ENCODE results near the gene GRID1.

GRID1 gene

DNA sequence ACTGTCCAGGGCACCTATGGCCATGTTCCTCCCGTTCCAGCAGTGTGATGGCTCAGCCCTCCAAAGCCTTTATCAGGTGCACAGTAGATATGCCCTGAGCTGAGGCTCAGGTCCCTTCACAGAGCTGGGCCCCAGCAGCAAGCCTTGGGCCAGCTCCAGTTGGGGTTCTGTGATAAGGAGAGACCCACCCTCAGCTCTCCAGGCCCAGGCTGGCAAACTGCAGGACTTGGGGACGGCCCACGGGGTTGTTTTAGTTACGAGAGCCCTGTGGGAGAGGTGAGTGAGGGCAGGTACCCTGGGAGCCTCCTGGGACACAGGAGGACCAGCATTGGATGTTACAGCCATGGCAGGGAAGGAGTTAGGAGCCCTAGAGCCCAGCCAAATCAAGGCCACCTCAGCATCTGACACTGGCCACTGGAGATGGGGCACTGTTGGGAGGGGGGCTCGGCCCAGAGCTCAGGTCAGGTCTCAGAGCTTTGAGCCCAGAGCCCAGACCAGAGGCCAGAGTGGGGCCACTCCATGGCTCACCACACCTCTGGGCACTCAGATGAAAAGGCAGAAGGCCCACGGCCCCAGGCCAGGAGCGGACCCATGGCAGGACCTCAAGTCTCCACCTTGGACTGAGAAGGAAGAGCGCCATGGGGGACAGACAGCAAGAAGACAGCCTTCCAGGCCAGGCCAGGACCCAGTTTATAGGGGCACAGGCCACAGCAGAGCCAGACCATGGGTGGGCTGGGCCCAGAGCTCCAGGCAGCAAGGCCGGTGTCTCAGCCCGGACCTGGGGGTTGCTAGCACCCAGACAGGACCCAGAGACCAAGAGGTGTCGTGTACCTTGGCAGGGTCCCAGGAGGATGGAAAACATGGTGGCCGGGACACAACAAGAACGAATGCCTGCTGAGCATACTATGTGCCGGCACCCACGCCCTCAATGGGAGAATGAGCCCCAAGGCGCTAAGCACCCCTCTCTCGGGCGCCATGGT lies 12.8 kb downstream of the GRID1 start:
- DNase-seq, result no peak

GRCh38 chr10:86350897-86351296 lies 15.7 kb downstream of the GRID1 start:
- DNase-seq, result no peak

DNA sequence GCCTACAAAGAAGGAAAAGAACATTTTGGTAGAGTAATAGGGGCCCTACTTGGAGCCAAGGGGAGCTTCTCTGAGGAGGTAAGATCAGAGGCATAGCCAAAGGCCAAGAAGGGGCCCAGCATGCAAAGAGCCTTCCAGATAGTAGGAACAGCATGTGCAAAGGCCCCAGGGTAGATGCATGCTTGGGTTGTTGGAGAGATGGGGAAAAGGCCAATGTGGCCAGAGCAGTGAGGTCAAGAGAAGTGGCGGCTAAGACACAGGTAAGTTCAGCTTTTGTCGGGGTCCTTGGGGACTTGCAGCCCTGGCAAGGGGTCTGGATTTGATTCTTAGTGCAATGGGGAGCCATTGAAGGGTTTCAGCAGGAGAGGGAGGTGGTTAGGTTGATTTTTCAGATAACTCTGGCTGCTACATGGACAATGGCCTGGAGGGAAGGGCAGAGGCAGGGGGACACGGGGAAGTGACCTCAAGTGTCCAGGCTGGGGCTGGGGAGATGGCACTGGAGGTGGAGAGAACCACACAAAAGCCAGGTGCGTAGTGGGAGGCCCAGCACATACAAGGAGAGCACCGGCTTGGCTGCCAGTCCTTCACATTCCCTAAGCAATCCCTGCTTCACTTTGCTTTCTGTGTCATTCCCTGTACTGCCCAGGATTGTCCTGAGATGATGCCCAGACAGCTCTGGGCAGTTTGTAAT lies 16.5 kb downstream of the GRID1 start:
- DNase-seq, result no peak

- peak; percentile 45 for DNase-seq
Measured at GRCh38 chr10:86349474-86349873, 17.1 kb downstream of the GRID1 start.

- no peak for DNase-seq
Measured at GRCh38 chr10:86348321-86349210, 18.0 kb downstream of the GRID1 start.

DNA sequence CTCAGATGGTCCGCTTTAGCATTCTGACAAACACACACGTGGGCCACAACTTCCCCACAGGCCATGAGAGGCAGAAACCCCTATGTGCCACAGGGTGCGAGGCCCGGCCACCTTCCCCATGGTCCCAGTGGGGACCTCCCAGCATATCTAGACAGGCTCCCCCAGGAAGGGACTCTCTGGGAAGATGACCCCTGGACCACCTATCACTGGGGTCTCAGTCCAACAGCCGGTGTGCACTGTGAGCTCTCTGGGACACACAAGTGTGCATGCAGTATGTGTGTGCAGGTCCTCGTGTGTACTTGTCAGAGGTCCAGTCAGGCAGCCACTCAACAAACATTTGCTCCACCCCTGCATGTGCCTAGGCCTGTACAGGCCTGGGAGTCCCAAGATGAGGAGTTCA lies 18.7 kb downstream of the GRID1 start:
- no peak for DNase-seq

GRCh38 chr10:86346799-86347665 lies 19.6 kb downstream of the GRID1 start:
- DNase-seq, result no peak

GRCh38 chr10:86345859-86346798 lies 20.5 kb downstream of the GRID1 start:
- DNase-seq, result peak; percentile 50

GRCh38 chr10:86345296-86345858 lies 21.2 kb downstream of the GRID1 start:
- DNase-seq, result no peak

GRCh38 chr10:86344714-86345161 lies 21.9 kb downstream of the GRID1 start:
- no peak for DNase-seq

- DNase-seq, result no peak
Measured at GRCh38 chr10:86344281-86344680, 22.3 kb downstream of the GRID1 start.

DNA sequence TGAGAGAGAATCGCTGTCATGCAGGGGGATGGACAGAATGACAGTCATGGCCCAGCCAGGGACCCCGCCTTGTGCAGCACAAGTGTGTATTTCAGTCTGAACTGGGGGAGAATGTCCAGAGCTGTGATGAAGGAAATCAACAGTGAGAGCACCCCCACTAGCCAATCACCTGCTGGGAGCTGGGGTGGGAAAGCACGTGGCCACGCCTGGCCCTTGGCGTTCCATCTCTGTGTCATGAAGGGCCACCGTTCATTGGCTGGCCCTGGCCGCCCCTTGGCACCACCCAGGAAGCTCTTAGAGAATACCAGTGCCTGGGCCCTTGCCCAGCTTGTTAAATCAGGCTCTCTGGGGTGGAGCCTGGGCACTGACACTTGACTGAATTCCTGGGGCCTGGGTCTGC lies 22.8 kb downstream of the GRID1 start:
- DNase-seq, result no peak

DNA sequence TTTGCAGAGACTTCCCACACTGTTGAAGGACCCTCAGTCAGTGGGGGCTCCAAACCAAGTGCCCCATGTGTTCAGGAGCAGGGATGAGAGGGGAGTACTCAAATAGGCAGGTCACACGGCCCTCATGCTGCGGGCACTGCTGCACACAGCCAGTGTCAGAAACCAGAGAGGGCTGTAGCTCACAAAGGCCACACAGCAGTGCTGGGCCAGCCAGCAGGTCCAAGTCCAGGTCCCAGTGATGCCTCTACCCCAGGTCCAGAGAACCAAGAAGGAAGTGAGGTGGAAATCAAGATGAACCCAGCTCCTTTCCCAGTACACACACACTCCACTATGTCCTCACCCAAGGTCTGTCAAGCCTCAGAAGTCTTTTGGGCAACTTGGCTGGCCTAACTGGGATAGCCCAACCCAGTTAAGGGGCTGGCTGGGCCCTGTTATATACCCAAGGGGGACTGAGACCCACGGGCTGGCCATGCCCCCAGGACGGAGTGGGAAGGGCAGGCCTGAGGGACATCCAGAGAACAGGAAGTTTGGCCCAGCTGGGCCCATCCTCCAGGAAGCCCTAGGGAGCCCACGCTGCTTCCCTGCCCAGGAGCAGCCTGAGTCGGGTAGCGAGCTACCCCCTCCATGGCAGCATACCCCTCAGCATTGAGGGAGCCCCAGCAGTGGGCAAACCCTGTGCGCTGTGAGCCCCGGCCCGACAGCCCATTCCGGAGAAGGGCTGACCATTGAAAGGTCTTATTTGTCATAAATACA lies 24.3 kb downstream of the GRID1 start:
- DNase-seq, result no peak

GRCh38 chr10:86341361-86341811 lies 25.2 kb downstream of the GRID1 start:
- no peak for DNase-seq

- no peak for DNase-seq
Measured at GRCh38 chr10:86340991-86341260, 25.7 kb downstream of the GRID1 start.

GRCh38 chr10:86340176-86340990 lies 26.2 kb downstream of the GRID1 start:
- DNase-seq, result no peak

- no peak for DNase-seq
Measured at GRCh38 chr10:86339226-86339865, 27.2 kb downstream of the GRID1 start.

DNA sequence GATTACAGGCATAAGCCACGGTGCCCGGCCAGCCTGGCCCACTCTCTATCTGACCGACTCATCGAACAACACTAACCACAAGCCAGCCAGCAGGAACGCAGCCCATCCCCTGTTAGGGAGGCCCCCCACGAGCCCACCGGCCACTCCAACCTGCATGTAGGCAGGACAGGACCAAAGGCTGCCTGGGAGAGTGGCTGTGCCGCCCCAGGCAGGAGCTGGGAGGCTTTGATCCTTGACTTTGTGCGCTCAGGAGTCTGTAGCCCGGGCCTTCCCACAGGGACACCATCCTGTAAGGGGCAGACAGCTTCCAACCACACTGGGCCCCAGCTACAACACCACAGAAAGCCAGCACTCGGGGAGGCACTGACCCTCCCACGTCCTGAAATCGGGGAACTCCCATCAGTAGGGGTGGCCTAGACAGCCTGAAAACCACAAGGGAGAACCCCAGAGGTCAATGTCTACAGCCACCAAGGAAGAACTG lies 29.4 kb downstream of the GRID1 start:
- DNase-seq, result no peak

Data from retina (tissue), 1 donor.